AML-193 (cell line): Measurements from ENCODE around the gene MGRN1.

Source experiments
- DNase-seq, 2 experiments: peaks; one replicate each; lab custom pipeline; 2025; lab: John Stamatoyannopoulos, UW

The MGRN1 gene

GRCh38 chr16:4674926-4675530 lies 50.4 kb downstream of the MGRN1 start:
- no peak for DNase-seq

GRCh38 chr16:4675864-4676786 lies 51.5 kb downstream of the MGRN1 start:
- DNase-seq = no peak

- DNase-seq = no peak
Measured at GRCh38 chr16:4676831-4677230, 52.2 kb downstream of the MGRN1 start.

GRCh38 chr16:4677390-4677789 lies 52.8 kb downstream of the MGRN1 start:
- DNase-seq = no peak

GRCh38 chr16:4677994-4678393 lies 53.4 kb downstream of the MGRN1 start:
- DNase-seq = no peak

- no peak for DNase-seq
Measured at GRCh38 chr16:4678596-4678995, 54.0 kb downstream of the MGRN1 start.

- no peak for DNase-seq
Measured at GRCh38 chr16:4679156-4679849, 54.7 kb downstream of the MGRN1 start.

- no peak for DNase-seq
Measured at GRCh38 chr16:4679850-4680636, 55.4 kb downstream of the MGRN1 start.

GRCh38 chr16:4680673-4681470 lies 56.2 kb downstream of the MGRN1 start:
- no peak for DNase-seq

- no peak for DNase-seq
Measured at GRCh38 chr16:4681471-4682083, 57.0 kb downstream of the MGRN1 start.

GRCh38 chr16:4682084-4682591 lies 57.5 kb downstream of the MGRN1 start:
- no peak for DNase-seq

GRCh38 chr16:4682616-4683254 lies 58.1 kb downstream of the MGRN1 start:
- no peak for DNase-seq

- DNase-seq = no peak
Measured at GRCh38 chr16:4683255-4684057, 58.8 kb downstream of the MGRN1 start.

GRCh38 chr16:4684058-4684715 lies 59.6 kb downstream of the MGRN1 start:
- DNase-seq = no peak

- DNase-seq = no peak
Measured at GRCh38 chr16:4684763-4685162, 60.1 kb downstream of the MGRN1 start.

- DNase-seq = no peak
Measured at GRCh38 chr16:4685292-4685691, 60.7 kb downstream of the MGRN1 start.

GRCh38 chr16:4685776-4686496 lies 61.3 kb downstream of the MGRN1 start:
- DNase-seq = no peak
